H9 (cell line): Measurements from ENCODE around the gene PRSS50. TPM values are rescaled to one million over a fixed set of nuclear protein-coding genes. Genes with fewer than 3 reads are reported as not detected.

Experiments used
- DNase-seq: peaks from one replicate; pipeline ENCODE4 v3.0.0-alpha.2; 2017
- H2AFZ ChIP-seq: one replicate; pipeline ENCODE4 v1.6.1; 2013; ENCODE audit warnings: mild to moderate bottlenecking, low read length, control low read depth, moderate library complexity
- H2AK5ac ChIP-seq: 2 replicates; pipeline ENCODE4 v1.6.1; 2013; ENCODE audit warnings: low read length, control low read depth, mixed read lengths; ENCODE audit not compliant: insufficient read length
- H2BK120ac ChIP-seq: one replicate; pipeline ENCODE4 v1.6.1; 2013; ENCODE audit warnings: low read depth, mild to moderate bottlenecking, low read length, control low read depth, inconsistent platforms; ENCODE audit not compliant: poor library complexity, severe bottlenecking
- H2BK12ac ChIP-seq: 2 replicates; pipeline ENCODE4 v1.6.1; 2013; ENCODE audit warnings: low read length, control low read depth, mixed read lengths, low read depth; ENCODE audit not compliant: insufficient read length
- H2BK15ac ChIP-seq: 2 replicates; pipeline ENCODE4 v1.6.1; 2013; ENCODE audit warnings: low read depth, low read length, control low read depth
- H2BK20ac ChIP-seq: one replicate; pipeline ENCODE4 v1.6.1; 2013; ENCODE audit warnings: low read depth, mild to moderate bottlenecking, low read length, control low read depth, inconsistent platforms; ENCODE audit not compliant: poor library complexity, severe bottlenecking
- H2BK5ac ChIP-seq: 2 replicates; pipeline ENCODE4 v1.6.1; 2013; ENCODE audit warnings: low read length, control low read depth, mixed read lengths; ENCODE audit not compliant: insufficient read length
- H3K14ac ChIP-seq: 2 replicates; pipeline ENCODE4 v1.6.1; 2013; ENCODE audit warnings: low read length, control low read depth; ENCODE audit not compliant: insufficient read depth
- H3K18ac ChIP-seq: 2 replicates; pipeline ENCODE4 v1.6.1; 2013; ENCODE audit warnings: low read depth, mild to moderate bottlenecking, mixed read lengths, low read length, control low read depth; ENCODE audit not compliant: insufficient read length
- H3K23ac ChIP-seq: 2 replicates; pipeline ENCODE4 v1.6.1; 2013; ENCODE audit warnings: low read length, control low read depth, mixed read lengths, low read depth; ENCODE audit not compliant: insufficient read length
- H3K23me2 ChIP-seq: 2 replicates; pipeline ENCODE4 v1.6.1; 2013; ENCODE audit warnings: low read depth, mild to moderate bottlenecking, mixed read lengths, low read length, control low read depth; ENCODE audit not compliant: insufficient read length, poor library complexity, severe bottlenecking
- H3K27ac ChIP-seq: 2 replicates; pipeline ENCODE4 v1.5.1; 2013; ENCODE audit warnings: low read length, control low read depth, mixed read lengths, low read depth; ENCODE audit not compliant: insufficient read length
- H3K27me3 ChIP-seq: 2 replicates; pipeline ENCODE4 v1.6.1; 2013; ENCODE audit warnings: low read length, control low read depth, inconsistent platforms; ENCODE audit not compliant: insufficient read depth
- H3K4ac ChIP-seq: 2 replicates; pipeline ENCODE4 v1.6.1; 2013; ENCODE audit warnings: low read depth, mild to moderate bottlenecking, control low read depth, inconsistent platforms, low read length, moderate library complexity
- H3K4me1 ChIP-seq: 2 replicates; pipeline ENCODE4 v1.6.1; 2013; ENCODE audit warnings: low read length, control low read depth, inconsistent platforms; ENCODE audit not compliant: insufficient read depth
- H3K4me2 ChIP-seq: 2 replicates; pipeline ENCODE4 v1.6.1; 2013; ENCODE audit warnings: low read length, control low read depth, mixed read lengths; ENCODE audit not compliant: insufficient read length, insufficient read depth
- H3K56ac ChIP-seq: 2 replicates; pipeline ENCODE4 v1.6.1; 2013; ENCODE audit warnings: low read depth, mild to moderate bottlenecking, mixed read lengths, low read length, control low read depth; ENCODE audit not compliant: insufficient read length
- H3K79me1 ChIP-seq: 2 replicates; pipeline ENCODE4 v1.6.1; 2013; ENCODE audit warnings: low read depth, mild to moderate bottlenecking, moderate library complexity, low read length, control low read depth, inconsistent platforms; ENCODE audit not compliant: insufficient read depth, poor library complexity, severe bottlenecking
- H3K79me2 ChIP-seq: 2 replicates; pipeline ENCODE4 v1.6.1; 2013; ENCODE audit warnings: low read length, control low read depth, inconsistent platforms; ENCODE audit not compliant: insufficient read depth
- H3K9ac ChIP-seq: 2 replicates; pipeline ENCODE4 v1.6.1; 2013; ENCODE audit warnings: low read length, control low read depth, mixed read lengths; ENCODE audit not compliant: insufficient read length; ENCODE audit errors: extremely low read depth
- H3K9me3 ChIP-seq: one replicate; pipeline ENCODE4 v1.6.1; 2013; ENCODE audit warnings: low read depth, low read length, inconsistent platforms; ENCODE audit not compliant: control insufficient read depth
- H3T11ph ChIP-seq: one replicate; pipeline ENCODE4 v1.6.1; 2013; ENCODE audit warnings: mild to moderate bottlenecking, low read length, control low read depth, inconsistent platforms
- H4K20me1 ChIP-seq: one replicate; pipeline ENCODE4 v1.6.1; 2013; ENCODE audit not compliant: control insufficient read depth, insufficient read length, insufficient read depth
- H4K5ac ChIP-seq: 2 replicates; pipeline ENCODE4 v1.6.1; 2013; ENCODE audit warnings: low read depth, mild to moderate bottlenecking, mixed read lengths, low read length, control low read depth; ENCODE audit not compliant: insufficient read length
- H4K8ac ChIP-seq: replicated peaks from 2 replicates; pipeline ENCODE4 v1.6.1; 2013; ENCODE audit warnings: low read length, control low read depth, mixed read lengths, low read depth; ENCODE audit not compliant: insufficient read length
- H4K91ac ChIP-seq: 2 replicates; pipeline ENCODE4 v1.6.1; 2013; ENCODE audit warnings: low read depth, mild to moderate bottlenecking, moderate library complexity, mixed read lengths, low read length, control low read depth; ENCODE audit not compliant: insufficient read length
- H3K27ac Mint-ChIP-seq, 3 experiments: 2 replicates in 2 of 3; 3 replicates in 1 of 3; pipeline ENCODE4 v1.8.0; 2020 to 2021; ENCODE audit warnings: mixed read lengths in 3 of 3, mild to moderate bottlenecking in 1 of 3, moderate library complexity in 1 of 3
- H3K27me3 Mint-ChIP-seq: 2 replicates; pipeline ENCODE4 v1.8.0; 2021; ENCODE audit warnings: low read depth, mild to moderate bottlenecking, moderate library complexity, mixed read lengths
- H3K36me3 Mint-ChIP-seq, 3 experiments: 2 replicates in 2 of 3; 3 replicates in 1 of 3; pipeline ENCODE4 v1.8.0; 2020 to 2021; ENCODE audit warnings: low read depth in 3 of 3, mixed read lengths in 3 of 3; ENCODE audit not compliant: insufficient read depth in 1 of 3
- H3K4me1 Mint-ChIP-seq, 2 experiments: 2 replicates each; pipeline ENCODE4 v1.8.0; 2020; ENCODE audit warnings: mixed read lengths in 2 of 2
- H3K4me3 Mint-ChIP-seq, 2 experiments: 2 replicates in 1 of 2; 3 replicates in 1 of 2; pipeline ENCODE4 v1.8.0; 2020 to 2021; ENCODE audit warnings: mild to moderate bottlenecking in 2 of 2, mixed read lengths in 2 of 2, moderate library complexity in 1 of 2
- H3K9me3 Mint-ChIP-seq, 2 experiments: 2 replicates in 1 of 2; 3 replicates in 1 of 2; pipeline ENCODE4 v1.8.0; 2020; ENCODE audit warnings: mild to moderate bottlenecking in 2 of 2, mixed read lengths in 2 of 2, moderate library complexity in 1 of 2
- WGBS: extraction: QIAGEN DNeasy Blood & Tissue Kit; methylation state at CpG from one replicate; pipeline ENCODE4 v1.1.7; 2013; ENCODE audit warnings: missing lambda C conversion rate, low lambda C conversion rate, mixed read lengths; ENCODE audit not compliant: insufficient read length; ENCODE audit errors: extremely low coverage; 5-methylcytosine and 5-hydroxymethylcytosine counted together
- total RNA-seq: library from RNA; stranded (reverse); gene quantifications from 2 replicates; pipeline ENCODE4 v1.2.1, GENCODE V29; 2021
- TF ChIP-seq, protein P1 (sequence below): fragments of 200-600 bp; sonication (generic); conservative IDR thresholded peaks from 3 replicates; pipeline ENCODE4 v1.8.0; 2021; ENCODE audit warnings: antibody characterized with exemption, mild to moderate bottlenecking

PRSS50 gene
- total RNA-seq, 1 experiment from 2014 or later: 0.24 TPM

DNA sequence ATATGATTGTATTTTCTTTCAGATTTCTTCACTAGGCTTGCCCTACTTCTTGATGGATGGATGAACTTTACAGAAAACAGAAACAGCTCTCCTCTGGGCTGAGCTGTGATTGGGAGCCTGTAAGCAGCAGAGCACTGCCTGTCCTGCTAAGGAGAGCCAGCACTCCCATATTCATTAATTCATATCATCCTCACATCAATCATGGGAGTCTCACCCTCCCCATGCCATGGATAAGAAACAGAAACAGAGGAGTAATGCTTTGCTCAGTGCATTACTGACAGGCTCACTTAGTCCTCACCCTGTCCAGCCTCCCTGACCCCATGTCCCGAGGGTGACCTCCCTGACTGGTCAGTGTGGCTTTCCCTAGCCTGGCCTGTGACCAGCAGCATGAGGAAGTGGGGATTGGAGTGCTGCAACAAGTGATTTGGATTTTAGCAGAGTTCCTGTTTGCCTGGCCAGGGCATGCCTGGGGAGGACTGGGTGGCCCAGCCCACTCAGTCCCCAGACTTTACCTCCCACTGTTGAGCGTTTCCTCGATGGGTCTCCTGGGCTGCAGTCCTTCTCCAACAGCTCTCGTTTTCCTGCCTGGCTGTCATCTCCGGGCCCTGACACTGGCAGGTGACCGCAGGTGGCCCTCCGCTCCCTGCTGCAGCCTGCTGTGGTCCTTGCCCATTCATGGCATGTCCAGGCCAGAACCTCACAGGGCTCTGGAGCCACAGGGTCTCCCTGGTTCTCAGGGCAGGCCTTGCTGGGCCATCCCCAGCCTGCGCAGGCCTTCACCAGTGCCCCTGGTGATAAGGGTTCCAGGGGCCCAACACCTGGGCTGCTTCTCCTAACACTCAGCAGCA, 17.8 kb downstream of the PRSS50 start:
- peaks cover 5% of the 10 kb centered on the region for H3K23me2 ChIP-seq
- no peak overlapping the region for H2BK5ac ChIP-seq
- H3K27ac ChIP-seq: no peak overlapping the region
- no peaks in the 10 kb centered on the region for H4K20me1 ChIP-seq
- H4K8ac ChIP-seq: no peak overlapping the region
- H4K5ac ChIP-seq: no peak overlapping the region
- no peaks in the 10 kb centered on the region for H3K9me3 ChIP-seq
- H3K79me1 ChIP-seq: no peaks in the 10 kb centered on the region
- H2BK12ac ChIP-seq: no peak overlapping the region
- H2BK15ac ChIP-seq: no peak overlapping the region
- H3K27me3 ChIP-seq: peaks cover 6% of the 10 kb centered on the region; the same call in 1 of the 2 replicates
- H2BK120ac ChIP-seq: no peak overlapping the region
- no peak overlapping the region for H3T11ph ChIP-seq
- H2BK20ac ChIP-seq: no peak overlapping the region
- TF ChIP-seq, protein P1, sequence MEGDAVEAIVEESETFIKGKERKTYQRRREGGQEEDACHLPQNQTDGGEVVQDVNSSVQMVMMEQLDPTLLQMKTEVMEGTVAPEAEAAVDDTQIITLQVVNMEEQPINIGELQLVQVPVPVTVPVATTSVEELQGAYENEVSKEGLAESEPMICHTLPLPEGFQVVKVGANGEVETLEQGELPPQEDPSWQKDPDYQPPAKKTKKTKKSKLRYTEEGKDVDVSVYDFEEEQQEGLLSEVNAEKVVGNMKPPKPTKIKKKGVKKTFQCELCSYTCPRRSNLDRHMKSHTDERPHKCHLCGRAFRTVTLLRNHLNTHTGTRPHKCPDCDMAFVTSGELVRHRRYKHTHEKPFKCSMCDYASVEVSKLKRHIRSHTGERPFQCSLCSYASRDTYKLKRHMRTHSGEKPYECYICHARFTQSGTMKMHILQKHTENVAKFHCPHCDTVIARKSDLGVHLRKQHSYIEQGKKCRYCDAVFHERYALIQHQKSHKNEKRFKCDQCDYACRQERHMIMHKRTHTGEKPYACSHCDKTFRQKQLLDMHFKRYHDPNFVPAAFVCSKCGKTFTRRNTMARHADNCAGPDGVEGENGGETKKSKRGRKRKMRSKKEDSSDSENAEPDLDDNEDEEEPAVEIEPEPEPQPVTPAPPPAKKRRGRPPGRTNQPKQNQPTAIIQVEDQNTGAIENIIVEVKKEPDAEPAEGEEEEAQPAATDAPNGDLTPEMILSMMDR: no peak
- Mint-ChIP-seq H3K9me3 (no peaks in the 10 kb centered on the region), H3K27ac (no peak overlapping the region; a peak in 1 of 7 replicates), H3K4me3 (0 out of 5 replicates have a peak overlapping the region, but pooled peaks of 1 of the 2 experiments have one; percentile 20), H3K27me3 (peaks cover 44% of the 10 kb centered on the region), H3K4me1 (peaks cover 9 to 14% of the 10 kb centered on the region in 2 experiments), H3K36me3 (no peaks in the 10 kb centered on the region)
- no peak overlapping the region for H3K4me2 ChIP-seq
- no peaks in the 10 kb centered on the region for H3K4me1 ChIP-seq
- H3K56ac ChIP-seq: no peak overlapping the region
- no peak overlapping the region for H3K4ac ChIP-seq
- H3K18ac ChIP-seq: no peak overlapping the region
- no peak overlapping the region for H3K14ac ChIP-seq
- no peak overlapping the region for H2AFZ ChIP-seq
- no peak overlapping the region for H3K23ac ChIP-seq
- WGBS: no CpG with 5 or more reads among the region's 8 CpGs
- no peak for DNase-seq
- H4K91ac ChIP-seq: no peak overlapping the region
- H3K79me2 ChIP-seq: no peaks in the 10 kb centered on the region
- no peak overlapping the region for H2AK5ac ChIP-seq
- no peak overlapping the region for H3K9ac ChIP-seq
